Subcutaneous abdominal adipose tissue (tissue), 5 donors: ENCODE data around the gene ITIH2.

ENCODE experiments used
- H3K27ac ChIP-seq: one replicate; pipeline ENCODE4 v1.7.0; 2013; ENCODE audit warnings: low read depth, mild to moderate bottlenecking, inconsistent platforms, low read length, moderate library complexity
- H3K27me3 ChIP-seq, 5 donors: one replicate each; pipeline ENCODE4 v1.7.0; 2013; ENCODE audit warnings: low read length in 5 of 5, inconsistent platforms in 1 of 5; ENCODE audit not compliant: control insufficient read depth in 5 of 5, insufficient read depth in 4 of 5
- H3K36me3 ChIP-seq, 5 donors: one replicate each; pipeline ENCODE4 v1.7.0; 2013; ENCODE audit warnings: low read length in 5 of 5; ENCODE audit not compliant: control insufficient read depth in 5 of 5, insufficient read depth in 5 of 5
- H3K4me1 ChIP-seq, 5 donors: one replicate each; pipeline ENCODE4 v1.7.0; 2013; ENCODE audit warnings: low read length in 5 of 5, mild to moderate bottlenecking in 3 of 5, moderate library complexity in 1 of 5; ENCODE audit not compliant: control insufficient read depth in 5 of 5, insufficient read depth in 5 of 5
- H3K4me3 ChIP-seq, 5 donors: one replicate each; pipeline ENCODE4 v1.7.0; 2013; ENCODE audit warnings: low read length in 5 of 5, low read depth in 1 of 5
- H3K9ac ChIP-seq, 5 donors: one replicate each; pipeline ENCODE4 v1.7.0; 2013; ENCODE audit warnings: low read length in 5 of 5, mild to moderate bottlenecking in 4 of 5, moderate library complexity in 3 of 5
- H3K9me3 ChIP-seq, 5 donors: one replicate each; pipeline ENCODE4 v1.7.0; 2013; ENCODE audit warnings: low read length in 5 of 5; ENCODE audit not compliant: control insufficient read depth in 5 of 5
- donor health status: healthy.
- donor health status: healthy.
- donor health status: healthy.
- donor health status: healthy.
- donor health status: healthy.

ITIH2 gene

GRCh38 chr10:7788639-7789286, 85.6 kb downstream of the ITIH2 start:
- H3K27ac ChIP-seq = peak overlapping the region; percentile 79
- H3K27me3 ChIP-seq = no peaks in the 10 kb centered on the region
- no peaks in the 10 kb centered on the region for H3K9me3 ChIP-seq
- H3K4me1 ChIP-seq = peaks cover 2 to 41% (median 38%) of the 10 kb centered on the region in 5 donors
- H3K9ac ChIP-seq = peak overlapping the region; percentile 94 to 98 (median 98)
- peaks cover 0 to 8% (median 6%) of the 10 kb centered on the region in 5 donors for H3K36me3 ChIP-seq
- peak overlapping the region; percentile 96 to 99 (median 97) for H3K4me3 ChIP-seq

- Histone ChIP-seq H3K27me3 (no peaks in the 10 kb centered on the region), H3K4me1 (peaks cover 2 to 41% (median 38%) of the 10 kb centered on the region in 5 donors), H3K9me3 (no peaks in the 10 kb centered on the region), H3K27ac (peak overlapping the region; percentile 79), H3K4me3 (peak overlapping the region; percentile 96 to 99 (median 97)), H3K9ac (peak overlapping the region in 4 of 5 donors; percentile 97 to 98 (median 98)), H3K36me3 (peaks cover 0 to 6% (median 5%) of the 10 kb centered on the region in 5 donors)
These were observed 86.3 kb downstream of the ITIH2 start for GRCh38 chr10:7789390-7789789.

DNA sequence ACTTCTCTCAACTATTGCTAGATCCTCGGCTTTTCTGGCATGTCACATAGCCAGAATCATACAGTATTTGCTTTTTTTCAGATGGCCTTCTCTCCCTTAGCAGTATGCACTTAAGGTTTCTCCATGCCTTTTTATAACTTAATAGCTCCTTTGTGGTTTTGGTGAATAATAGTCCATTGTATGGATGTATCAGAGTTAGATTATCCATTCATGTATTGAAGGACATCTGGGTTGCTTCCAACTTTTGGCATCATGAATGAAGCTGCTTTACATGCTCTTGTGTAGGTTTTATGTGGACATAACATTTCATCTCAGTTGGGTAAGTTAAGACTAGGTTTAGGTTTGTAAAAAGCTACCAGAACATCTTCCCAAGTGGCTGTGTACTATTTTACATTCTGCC, 89.4 kb downstream of the ITIH2 start:
- Histone ChIP-seq H3K9me3 (no peaks in the 10 kb centered on the region), H3K27ac (no peak overlapping the region), H3K4me1 (peaks cover 2 to 33% (median 23%) of the 10 kb centered on the region in 5 donors), H3K4me3 (no peak overlapping the region), H3K27me3 (no peaks in the 10 kb centered on the region), H3K9ac (no peak overlapping the region), H3K36me3 (peaks cover 8 to 15% (median 11%) of the 10 kb centered on the region in 5 donors)

DNA sequence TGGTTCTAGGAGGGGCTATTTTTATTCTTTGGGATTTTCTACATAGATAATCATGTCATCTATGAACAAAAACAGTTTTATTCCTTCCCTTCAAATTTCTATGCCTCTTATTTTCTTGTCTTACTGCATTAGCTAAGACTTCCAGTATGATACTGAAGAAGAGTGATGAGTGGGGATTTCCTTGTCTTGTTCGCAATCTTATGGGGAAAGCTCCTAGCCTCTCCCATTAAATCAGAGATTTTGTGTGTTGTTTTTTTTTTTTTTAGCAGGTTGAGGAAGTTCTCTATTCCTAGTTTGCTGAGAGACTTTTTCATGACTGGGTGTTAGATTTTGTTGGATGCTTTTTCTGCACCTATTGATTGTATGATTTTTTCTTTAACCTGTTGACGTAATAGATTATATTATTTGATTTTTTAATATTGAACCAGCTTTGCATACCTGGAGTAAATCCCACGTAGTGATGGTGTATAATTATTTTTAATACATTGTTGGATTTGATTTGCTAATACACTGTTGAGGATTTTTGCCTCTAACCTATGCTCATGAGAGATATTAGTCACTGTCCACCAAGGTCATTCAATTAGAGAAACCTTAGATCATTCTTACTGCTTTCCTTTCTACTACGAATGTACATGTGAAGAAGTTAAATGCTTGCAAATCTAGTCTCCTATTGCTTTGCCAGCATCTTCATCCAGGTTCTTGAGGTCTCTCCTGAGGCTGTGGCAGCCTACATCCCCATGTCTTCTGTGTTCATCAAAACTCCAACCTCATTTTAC, 91.3 kb downstream of the ITIH2 start:
- H3K36me3 ChIP-seq = peaks cover 17 to 31% (median 25%) of the 10 kb centered on the region in 5 donors
- no peaks in the 10 kb centered on the region for H3K9me3 ChIP-seq
- H3K27ac ChIP-seq = no peak overlapping the region
- H3K4me1 ChIP-seq = peaks cover 2 to 18% (median 11%) of the 10 kb centered on the region in 5 donors
- no peak overlapping the region for H3K4me3 ChIP-seq
- no peaks in the 10 kb centered on the region for H3K27me3 ChIP-seq
- H3K9ac ChIP-seq = no peak overlapping the region

DNA sequence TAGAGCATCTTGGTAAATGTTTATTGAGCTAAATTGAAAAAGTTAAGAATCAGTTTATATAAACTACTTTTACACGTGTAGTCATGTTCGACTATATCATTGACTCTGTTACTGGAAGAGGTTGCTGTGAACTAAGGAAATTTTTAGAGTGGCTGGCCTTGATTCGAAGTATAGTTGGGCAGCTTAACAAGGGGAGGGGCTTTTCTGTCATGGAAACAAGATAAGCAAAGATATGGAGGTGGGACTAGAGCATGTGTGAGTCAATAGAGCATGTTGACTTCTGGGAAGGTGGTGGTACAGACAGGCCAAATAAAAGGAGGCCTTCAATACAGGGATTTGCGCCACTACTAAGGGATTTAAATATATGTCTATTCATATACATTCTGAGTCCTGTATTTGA, 92.5 kb downstream of the ITIH2 start:
- no peaks in the 10 kb centered on the region for H3K27me3 ChIP-seq
- H3K9me3 ChIP-seq = no peaks in the 10 kb centered on the region
- H3K9ac ChIP-seq = no peak overlapping the region
- H3K4me1 ChIP-seq = peaks cover under 1 to 10% (median 2%) of the 10 kb centered on the region in 5 donors
- no peak overlapping the region for H3K27ac ChIP-seq
- no peak overlapping the region for H3K4me3 ChIP-seq
- H3K36me3 ChIP-seq = peaks cover 23 to 40% (median 32%) of the 10 kb centered on the region in 5 donors

DNA sequence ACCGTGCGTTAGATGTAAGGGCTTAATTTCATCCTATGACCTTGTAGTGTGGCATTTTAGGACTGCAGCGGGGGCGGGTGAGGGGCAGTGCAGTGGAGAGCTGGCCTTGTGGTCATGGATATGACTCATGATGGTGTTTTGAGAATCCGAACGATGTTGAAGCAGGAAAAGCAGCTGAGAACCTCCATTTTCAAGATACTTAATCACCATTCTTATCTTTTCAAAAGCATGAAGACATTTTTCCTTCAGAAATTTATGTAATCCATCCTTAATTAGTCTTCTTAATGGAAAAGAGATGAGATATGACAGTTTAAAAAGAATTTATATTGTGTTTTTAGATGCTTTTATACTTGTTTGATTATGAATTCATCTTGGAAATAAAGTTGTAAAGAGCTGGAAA, 94.5 kb downstream of the ITIH2 start:
- no peak overlapping the region for H3K4me3 ChIP-seq
- no peaks in the 10 kb centered on the region for H3K9me3 ChIP-seq
- H3K36me3 ChIP-seq = peaks cover 36 to 57% (median 51%) of the 10 kb centered on the region in 5 donors
- H3K4me1 ChIP-seq = peaks cover 0 to 6% (median 2%) of the 10 kb centered on the region in 5 donors
- H3K9ac ChIP-seq = no peak overlapping the region
- no peak overlapping the region for H3K27ac ChIP-seq
- H3K27me3 ChIP-seq = no peaks in the 10 kb centered on the region
